C4-2B (cell line): ENCODE data around the gene ZNF559.
"Not testable (repeated sequence)": the region's sequence is repeated elsewhere in the genome, so short reads cannot be mapped to it uniquely, and the experiment has no call there.

ENCODE experiments used
- H3K27ac ChIP-seq: fragments of 450-650 bp; 2 replicates; pipeline ENCODE4 v1.5.1; 2017
- ZFX ChIP-seq: fragments of 450-650 bp; IDR thresholded peaks from 2 replicates; pipeline ENCODE4 v1.6.1; 2017
- TF ChIP-seq, protein P1 (sequence below): fragments of 450-650 bp; conservative IDR thresholded peaks from 2 replicates; pipeline ENCODE4 v1.5.1; 2017; ENCODE audit warnings: mild to moderate bottlenecking

The ZNF559 gene

DNA sequence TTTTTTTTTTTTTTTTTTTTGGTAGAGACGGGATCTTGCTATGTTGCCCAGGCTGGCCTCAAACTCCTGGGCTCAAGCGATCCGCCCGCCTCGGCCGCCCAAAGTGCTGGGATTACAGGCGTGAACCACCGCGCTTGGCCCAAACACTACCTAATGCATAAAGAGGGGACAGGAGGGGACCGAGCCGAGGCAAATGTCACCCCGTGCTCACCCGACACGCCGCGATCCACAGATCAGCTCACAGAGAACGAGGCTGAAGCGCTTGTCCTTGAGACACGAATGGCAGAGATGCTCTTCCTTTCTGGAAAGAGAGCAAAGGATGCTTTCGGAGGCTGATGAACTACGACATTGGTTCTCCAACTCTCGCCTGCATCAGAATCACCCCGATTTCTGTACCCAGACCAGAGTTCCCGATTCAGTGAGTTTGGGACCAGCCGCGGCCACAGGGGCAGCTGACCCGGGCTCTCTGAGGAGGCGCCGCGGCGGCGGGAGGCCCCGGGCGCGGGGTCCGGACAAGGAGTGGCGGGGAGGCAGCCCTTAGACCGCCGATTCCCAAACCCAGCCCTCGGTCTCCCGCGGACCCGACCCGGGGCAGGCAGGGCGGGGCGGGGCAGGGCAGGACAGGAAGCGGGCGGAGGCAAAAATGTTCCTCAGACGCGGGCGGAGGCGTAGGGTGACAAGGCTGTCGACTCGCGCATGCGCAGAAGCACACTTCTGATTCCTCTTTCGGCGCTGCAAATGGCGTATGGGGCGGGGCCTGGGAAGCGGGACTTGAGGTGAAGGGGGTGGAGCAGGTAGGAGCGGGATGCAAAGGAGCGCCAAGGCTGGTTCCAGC, 14.6 kb upstream of the ZNF559 start, which contains the start of gene ZNF699:
Gene ZNF699 (minus strand): TSS at position 700 of the 835 bp plus-strand sequence. CDS start 4,719 bp downstream, outside the sequence.
- no peak for TF ChIP-seq ZFX
- TF ChIP-seq, protein P1, sequence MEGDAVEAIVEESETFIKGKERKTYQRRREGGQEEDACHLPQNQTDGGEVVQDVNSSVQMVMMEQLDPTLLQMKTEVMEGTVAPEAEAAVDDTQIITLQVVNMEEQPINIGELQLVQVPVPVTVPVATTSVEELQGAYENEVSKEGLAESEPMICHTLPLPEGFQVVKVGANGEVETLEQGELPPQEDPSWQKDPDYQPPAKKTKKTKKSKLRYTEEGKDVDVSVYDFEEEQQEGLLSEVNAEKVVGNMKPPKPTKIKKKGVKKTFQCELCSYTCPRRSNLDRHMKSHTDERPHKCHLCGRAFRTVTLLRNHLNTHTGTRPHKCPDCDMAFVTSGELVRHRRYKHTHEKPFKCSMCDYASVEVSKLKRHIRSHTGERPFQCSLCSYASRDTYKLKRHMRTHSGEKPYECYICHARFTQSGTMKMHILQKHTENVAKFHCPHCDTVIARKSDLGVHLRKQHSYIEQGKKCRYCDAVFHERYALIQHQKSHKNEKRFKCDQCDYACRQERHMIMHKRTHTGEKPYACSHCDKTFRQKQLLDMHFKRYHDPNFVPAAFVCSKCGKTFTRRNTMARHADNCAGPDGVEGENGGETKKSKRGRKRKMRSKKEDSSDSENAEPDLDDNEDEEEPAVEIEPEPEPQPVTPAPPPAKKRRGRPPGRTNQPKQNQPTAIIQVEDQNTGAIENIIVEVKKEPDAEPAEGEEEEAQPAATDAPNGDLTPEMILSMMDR, result no peak
- peak within 1 kb of the TSS; percentile 78 for H3K27ac ChIP-seq

DNA sequence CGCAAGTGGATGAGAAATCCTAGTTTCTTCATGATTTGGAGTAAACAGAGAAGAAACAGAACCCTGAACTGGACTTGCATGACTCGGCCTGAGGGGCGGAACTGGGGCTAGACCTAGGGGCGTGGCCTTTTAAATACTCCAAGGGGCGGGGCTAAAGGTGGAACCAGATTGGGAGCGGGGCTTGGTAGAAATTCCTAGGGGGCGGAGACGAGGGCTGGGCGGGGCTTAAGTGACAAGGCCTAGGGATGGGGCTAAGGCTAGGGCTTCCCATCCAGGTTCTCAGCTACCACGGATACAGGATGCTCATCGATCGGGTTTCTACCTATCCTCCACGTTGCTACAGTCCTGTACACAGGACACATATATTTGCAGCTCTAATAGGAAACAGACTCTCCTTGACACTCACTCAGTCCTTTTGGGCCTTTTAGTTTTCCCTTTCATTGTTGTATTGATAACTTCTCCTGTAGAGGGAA, 14.0 kb upstream of the ZNF559 start:
- TF ChIP-seq ZFX, result no peak
- TF ChIP-seq, protein P1, result no peak
- H3K27ac ChIP-seq, result peak overlapping the region; percentile 78

DNA sequence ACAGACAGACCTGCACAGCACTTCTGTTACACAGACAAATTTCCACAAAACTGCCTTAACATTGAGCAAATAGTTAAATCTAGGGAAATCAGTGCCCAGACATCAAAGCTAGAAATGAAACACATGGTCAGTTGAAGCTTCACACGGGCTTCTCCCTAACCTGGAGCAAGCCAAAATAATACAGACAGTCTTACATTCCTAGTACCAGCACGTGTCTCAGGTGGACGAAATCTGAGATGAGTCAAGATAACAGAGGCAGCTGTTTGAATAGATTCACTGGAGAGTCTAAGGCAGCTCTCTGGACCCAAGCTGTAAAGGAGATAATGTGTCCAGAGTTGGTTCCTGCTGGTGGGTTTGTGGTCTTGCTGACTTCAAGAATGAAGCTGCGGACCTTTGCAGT, 10.2 kb upstream of the ZNF559 start:
- H3K27ac ChIP-seq, result no peak overlapping the region
- TF ChIP-seq, protein P1, result no peak
- TF ChIP-seq ZFX, result no peak

DNA sequence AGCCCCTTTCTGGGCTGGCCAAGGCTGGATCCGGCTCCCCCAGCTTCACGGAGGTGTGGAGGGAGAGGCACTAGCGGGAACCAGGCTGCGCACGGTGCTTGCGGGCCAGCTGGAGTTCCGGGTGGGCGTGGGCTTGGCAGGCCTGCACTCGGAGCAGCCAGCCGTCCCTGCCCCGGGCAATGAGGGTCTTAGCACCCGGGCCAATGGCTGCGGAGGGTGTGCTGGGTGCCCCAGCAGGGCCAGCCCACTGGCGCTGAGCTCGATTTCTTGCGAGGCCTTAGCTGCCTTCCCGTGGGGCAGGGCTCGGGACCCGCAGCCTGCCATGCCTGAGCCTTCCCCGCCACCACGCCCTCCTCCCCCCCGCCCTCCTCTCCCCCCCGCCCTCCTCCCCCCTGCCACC, 2.6 kb upstream of the ZNF559 start:
- TF ChIP-seq ZFX, result no peak
- TF ChIP-seq, protein P1, result no peak
- H3K27ac ChIP-seq, result no peak overlapping the region

DNA sequence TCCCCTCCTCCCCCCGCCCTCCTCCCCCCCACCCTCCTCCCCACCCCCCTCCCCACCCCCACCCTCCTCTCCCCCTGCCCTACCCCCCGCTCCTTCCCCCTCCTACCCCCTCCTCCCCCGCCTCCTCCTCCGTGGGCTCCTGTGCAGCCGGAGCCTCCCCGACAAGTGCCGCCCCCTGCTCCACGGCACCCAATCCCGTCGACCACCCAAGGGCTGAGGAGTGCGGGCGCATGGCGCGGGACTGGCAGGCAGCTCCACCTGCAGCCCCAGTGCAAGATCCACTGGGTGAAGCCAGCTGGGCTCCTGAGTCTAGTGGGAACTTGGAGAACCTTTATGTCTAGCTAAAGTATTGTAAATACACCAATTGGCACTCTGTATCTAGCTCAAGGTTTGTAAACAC, 2.2 kb upstream of the ZNF559 start:
- not testable (repeated sequence) for H3K27ac ChIP-seq

DNA sequence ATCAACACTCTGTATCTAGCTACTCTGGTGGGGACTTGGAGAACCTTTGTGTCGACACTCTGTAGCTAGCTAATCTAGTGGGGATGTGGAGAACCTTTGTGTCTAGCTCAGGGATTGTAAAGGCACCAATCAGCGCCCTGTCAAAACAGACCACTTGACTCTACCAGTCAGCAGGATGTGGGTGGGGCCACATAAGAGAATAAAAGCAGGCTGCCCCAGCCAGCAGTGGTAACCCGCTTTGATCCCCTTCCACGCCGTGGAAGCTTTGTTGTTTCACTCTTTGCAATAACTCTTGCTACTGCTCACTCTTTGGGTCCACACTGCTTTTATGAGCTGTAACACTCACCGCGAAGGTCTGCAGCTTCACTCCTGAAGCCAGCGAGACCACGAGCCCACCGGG, 1.8 kb upstream of the ZNF559 start:
- not testable (repeated sequence) for H3K27ac ChIP-seq

DNA sequence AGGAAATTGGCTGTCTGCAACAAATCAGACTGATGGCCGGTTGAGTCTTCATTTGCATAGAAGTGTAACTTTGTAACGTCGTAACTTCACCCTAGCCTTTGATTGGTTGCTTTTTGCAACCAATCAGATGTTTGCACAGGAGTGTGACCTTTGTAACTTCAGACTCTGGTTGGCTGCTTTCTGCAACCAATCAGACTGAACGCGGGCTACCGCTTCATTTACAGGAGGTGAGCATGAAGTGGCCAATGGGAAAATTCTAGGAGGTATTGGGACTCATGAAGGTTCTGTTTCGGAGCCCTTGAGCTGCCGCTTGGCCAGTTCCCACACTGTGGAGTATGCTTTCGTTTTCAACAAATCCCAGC, 441 bp upstream of the ZNF559 start:
- no peak for TF ChIP-seq ZFX
- TF ChIP-seq, protein P1, result no peak
- peak overlapping the region; percentile 82 for H3K27ac ChIP-seq

DNA sequence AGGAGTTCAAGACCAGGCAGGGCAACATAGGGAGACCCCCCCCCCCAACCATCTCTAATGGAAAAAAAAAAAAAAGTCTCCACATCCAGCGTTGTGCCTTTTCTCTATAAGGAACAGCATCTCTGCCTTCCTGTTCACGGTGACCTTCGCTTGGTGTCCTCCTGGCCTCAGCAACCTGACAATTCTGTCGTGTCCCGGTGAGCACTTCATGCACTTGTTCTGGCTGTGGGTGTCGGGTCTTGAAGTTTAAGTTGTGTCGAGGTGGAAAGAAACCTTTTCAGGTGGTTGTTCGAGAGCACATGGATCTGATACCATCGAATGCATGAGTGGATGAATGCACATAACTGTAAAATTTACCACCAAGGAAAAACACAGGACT, 594 bp downstream of the ZNF559 start:
- TF ChIP-seq ZFX, result no peak
- TF ChIP-seq, protein P1, result no peak
- H3K27ac ChIP-seq, result peak overlapping the region; percentile 82
